Measurements from ENCODE around the gene FMN1. TPM values are rescaled to one million over a fixed set of nuclear protein-coding genes. Genes with fewer than 3 reads are reported as not detected.

The FMN1 gene
- total RNA-seq, 1 experiment from 2014 or later, result 25.8 TPM

DNA sequence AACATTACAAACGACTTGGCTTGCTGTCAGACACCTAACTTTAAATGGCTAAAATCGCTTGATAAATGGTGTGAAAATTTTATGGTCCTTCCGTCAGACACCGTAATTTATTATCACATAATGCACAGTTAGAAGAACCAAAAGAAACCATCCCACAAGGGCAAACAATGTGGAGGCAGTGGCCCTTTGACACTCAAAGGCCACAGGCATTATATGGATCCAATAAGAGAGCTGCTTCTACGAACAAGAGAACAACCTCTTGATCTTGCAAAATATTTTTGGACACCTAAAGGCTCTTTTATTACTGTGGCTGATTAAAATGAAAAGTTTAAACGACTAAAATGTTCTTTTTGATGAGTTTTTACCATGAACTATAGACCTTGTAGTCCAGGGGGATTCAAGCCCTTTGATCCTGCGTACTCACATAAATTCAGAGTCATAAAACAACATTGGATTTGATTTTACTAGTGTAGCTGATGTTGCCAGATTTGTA lies 202.8 kb downstream of the FMN1 start:
- no TSS peak for BruUV-seq (replicated peaks)
- intact Hi-C loops (cut with micrococcal nuclease; ENCODE audit: unreplicated experiment), result loop anchor here (10.0 kb wide), 1 partner anchor 143 kb away; no protein-coding TSS in a partner anchor
- Histone ChIP-seq H3K9me2 (ENCODE audit: insufficient read depth) (no peaks in the 10 kb centered on the region), H2AFZ (no peak overlapping the region), H3K4me2 (no peak overlapping the region), H3K4me3 (no peak overlapping the region), H3K36me3 (ENCODE audit: low read depth) (no peaks in the 10 kb centered on the region), H3F3A (ENCODE audit: insufficient read depth, low read depth) (no peaks in the 10 kb centered on the region), H3K27ac (no peak overlapping the region), H4K20me1 (ENCODE audit: insufficient read depth) (no peaks in the 10 kb centered on the region), H3K4me1 (replicated peaks; ENCODE audit: insufficient read depth) (no peaks in the 10 kb centered on the region), H3K9me3 (ENCODE audit: insufficient read depth, low read depth) (no peaks in the 10 kb centered on the region), H3K79me2 (ENCODE audit: low read depth) (no peaks in the 10 kb centered on the region), H3K27me3 (ENCODE audit: insufficient read depth, low read depth) (no peaks in the 10 kb centered on the region)
- DNase-seq, result no peak
- CTCF ChIA-PET, result no interaction called here
- TF ChIP-seq, protein P1, sequence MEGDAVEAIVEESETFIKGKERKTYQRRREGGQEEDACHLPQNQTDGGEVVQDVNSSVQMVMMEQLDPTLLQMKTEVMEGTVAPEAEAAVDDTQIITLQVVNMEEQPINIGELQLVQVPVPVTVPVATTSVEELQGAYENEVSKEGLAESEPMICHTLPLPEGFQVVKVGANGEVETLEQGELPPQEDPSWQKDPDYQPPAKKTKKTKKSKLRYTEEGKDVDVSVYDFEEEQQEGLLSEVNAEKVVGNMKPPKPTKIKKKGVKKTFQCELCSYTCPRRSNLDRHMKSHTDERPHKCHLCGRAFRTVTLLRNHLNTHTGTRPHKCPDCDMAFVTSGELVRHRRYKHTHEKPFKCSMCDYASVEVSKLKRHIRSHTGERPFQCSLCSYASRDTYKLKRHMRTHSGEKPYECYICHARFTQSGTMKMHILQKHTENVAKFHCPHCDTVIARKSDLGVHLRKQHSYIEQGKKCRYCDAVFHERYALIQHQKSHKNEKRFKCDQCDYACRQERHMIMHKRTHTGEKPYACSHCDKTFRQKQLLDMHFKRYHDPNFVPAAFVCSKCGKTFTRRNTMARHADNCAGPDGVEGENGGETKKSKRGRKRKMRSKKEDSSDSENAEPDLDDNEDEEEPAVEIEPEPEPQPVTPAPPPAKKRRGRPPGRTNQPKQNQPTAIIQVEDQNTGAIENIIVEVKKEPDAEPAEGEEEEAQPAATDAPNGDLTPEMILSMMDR (conservative IDR thresholded peaks at IDR 0.05), result no peak
- no peak for TF ChIP-seq EZH2 (IDR thresholded peaks at IDR 0.05; ENCODE audit: low read depth)
- POLR2A ChIA-PET (ENCODE audit: unreplicated experiment), result no interaction called here

DNA sequence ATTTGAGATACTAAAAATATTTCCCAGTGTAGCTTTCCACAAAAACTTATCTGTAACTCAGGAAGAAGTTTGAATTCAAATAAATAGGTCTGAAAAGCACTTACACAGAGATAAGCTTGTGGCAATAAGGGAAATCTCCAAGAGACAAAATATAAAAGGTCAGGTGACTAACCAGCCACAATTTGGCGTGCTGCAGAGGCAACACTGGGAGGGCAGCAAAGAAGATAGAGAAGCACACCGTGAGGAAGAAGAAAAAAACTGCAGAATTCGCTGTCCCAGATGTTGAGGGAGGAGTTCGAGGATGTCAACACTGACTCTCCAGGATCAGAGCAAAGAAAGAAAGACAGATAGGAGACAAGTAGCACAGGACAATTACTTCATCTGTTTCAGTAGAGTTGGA lies 204.4 kb downstream of the FMN1 start:
- POLR2A ChIA-PET (ENCODE audit: unreplicated experiment), result no interaction called here
- intact Hi-C loops (cut with micrococcal nuclease; ENCODE audit: unreplicated experiment), result loop anchor here (10.0 kb wide), 1 partner anchor 145 kb away; no protein-coding TSS in a partner anchor
- Histone ChIP-seq H3F3A (ENCODE audit: insufficient read depth, low read depth) (no peaks in the 10 kb centered on the region), H3K9me3 (ENCODE audit: insufficient read depth, low read depth) (no peaks in the 10 kb centered on the region), H3K27me3 (ENCODE audit: insufficient read depth, low read depth) (no peaks in the 10 kb centered on the region), H3K36me3 (ENCODE audit: low read depth) (no peaks in the 10 kb centered on the region), H3K4me1 (replicated peaks; ENCODE audit: insufficient read depth) (no peaks in the 10 kb centered on the region), H3K4me3 (no peak overlapping the region), H3K27ac (no peak overlapping the region), H3K4me2 (no peak overlapping the region), H4K20me1 (ENCODE audit: insufficient read depth) (no peaks in the 10 kb centered on the region), H3K9me2 (ENCODE audit: insufficient read depth) (no peaks in the 10 kb centered on the region), H3K79me2 (ENCODE audit: low read depth) (no peaks in the 10 kb centered on the region), H2AFZ (no peak overlapping the region)
- CTCF ChIA-PET, result no interaction called here
- no peak for DNase-seq
- TF ChIP-seq, protein P1 (conservative IDR thresholded peaks at IDR 0.05), result no peak
- TF ChIP-seq EZH2 (IDR thresholded peaks at IDR 0.05; ENCODE audit: low read depth), result no peak
- no TSS peak for BruUV-seq (replicated peaks)

DNA sequence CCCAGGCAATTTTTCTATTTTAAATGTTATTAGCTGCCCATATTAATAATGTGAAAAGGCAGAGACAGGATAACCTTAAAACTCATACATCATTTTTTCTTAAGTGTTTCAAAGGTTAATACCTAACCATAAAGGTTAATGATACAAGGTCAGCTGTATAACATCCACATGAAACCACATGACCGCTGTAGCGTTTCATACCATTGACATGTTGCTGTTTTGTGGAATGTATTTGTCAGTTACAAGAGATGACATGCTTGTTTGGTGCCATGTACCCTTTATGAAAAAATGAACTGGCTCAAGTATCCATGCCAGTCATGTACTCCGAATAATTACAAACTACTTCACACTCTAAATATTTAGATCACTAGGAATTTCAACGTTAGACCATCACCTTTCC lies 207.4 kb downstream of the FMN1 start:
- intact Hi-C loops (cut with micrococcal nuclease; ENCODE audit: unreplicated experiment), result no loop called here
- Histone ChIP-seq H3K36me3 (ENCODE audit: low read depth) (no peaks in the 10 kb centered on the region), H2AFZ (no peak overlapping the region), H3K79me2 (ENCODE audit: low read depth) (no peaks in the 10 kb centered on the region), H3F3A (ENCODE audit: insufficient read depth, low read depth) (no peaks in the 10 kb centered on the region), H3K9me2 (ENCODE audit: insufficient read depth) (no peaks in the 10 kb centered on the region), H4K20me1 (ENCODE audit: insufficient read depth) (no peaks in the 10 kb centered on the region), H3K4me2 (no peak overlapping the region), H3K4me1 (replicated peaks; ENCODE audit: insufficient read depth) (no peaks in the 10 kb centered on the region), H3K4me3 (no peak overlapping the region), H3K27me3 (ENCODE audit: insufficient read depth, low read depth) (no peaks in the 10 kb centered on the region), H3K9me3 (ENCODE audit: insufficient read depth, low read depth) (no peaks in the 10 kb centered on the region), H3K27ac (no peak overlapping the region)
- no peak for DNase-seq
- TF ChIP-seq EZH2 (IDR thresholded peaks at IDR 0.05; ENCODE audit: low read depth), result no peak
- TF ChIP-seq, protein P1 (conservative IDR thresholded peaks at IDR 0.05), result no peak
- POLR2A ChIA-PET (ENCODE audit: unreplicated experiment), result no interaction called here
- CTCF ChIA-PET, result no interaction called here
- no TSS peak for BruUV-seq (replicated peaks)
